ENCODE data around the gene IL17A.

DNA sequence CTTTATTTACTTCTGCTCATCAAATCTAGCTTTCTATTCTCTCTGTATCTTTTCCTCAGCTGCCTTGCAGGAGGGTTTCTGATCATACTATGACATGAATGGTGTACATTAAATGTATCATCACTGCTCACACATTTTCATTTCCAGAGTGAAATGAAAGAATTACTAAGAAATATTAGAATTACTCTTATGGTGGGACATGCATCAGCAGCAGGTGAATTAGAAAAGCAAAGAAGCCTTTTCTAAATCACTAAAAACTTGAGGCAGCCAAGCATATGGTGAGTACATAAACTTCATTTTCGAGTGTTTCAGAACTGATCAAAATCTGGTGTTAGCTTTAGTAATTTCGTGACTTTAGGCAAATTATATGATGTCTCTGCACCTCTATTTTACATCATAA is 23.6 kb downstream of the IL17A start:
- TF ChIP-seq CTCF (IDR thresholded peaks at IDR 0.05; ENCODE audit: insufficient read depth, low read length, poor library complexity, severe bottlenecking): no peak
- no peak for TF ChIP-seq EZH2phosphoT487 (conservative IDR thresholded peaks at IDR 0.05; ENCODE audit: low read length)
